ACC112 (cell line): ENCODE results near the gene CLIC6.

ENCODE experiments used
- H2AFZ ChIP-seq: fragments of 200-600 bp; sonication (generic); one replicate; pipeline ENCODE4 v1.6.0; 2017; ENCODE audit warnings: antibody characterized with exemption, low read length; ENCODE audit not compliant: unreplicated experiment
- H3K27ac ChIP-seq: fragments of 200-600 bp; sonication (generic); 2 replicates; pipeline ENCODE4 v1.5.1; 2014; ENCODE audit warnings: low read depth, mild to moderate bottlenecking, antibody characterized with exemption, low read length, moderate library complexity
- H3K27me3 ChIP-seq: fragments of 200-600 bp; sonication (generic); 2 replicates; pipeline ENCODE4 v1.6.1; 2014; ENCODE audit warnings: mild to moderate bottlenecking, antibody characterized with exemption, low read length, moderate library complexity, mixed read lengths; ENCODE audit not compliant: insufficient read depth
- H3K36me3 ChIP-seq: fragments of 200-600 bp; sonication (generic); 2 replicates; pipeline ENCODE4 v1.6.1; 2016; ENCODE audit warnings: mild to moderate bottlenecking, antibody characterized with exemption, low read length, moderate library complexity, mixed read lengths; ENCODE audit not compliant: insufficient read depth
- H3K4me1 ChIP-seq: fragments of 200-600 bp; sonication (generic); one replicate; pipeline ENCODE4 v1.6.1; 2016; ENCODE audit warnings: low read length, mixed read lengths; ENCODE audit not compliant: insufficient read depth, unreplicated experiment, control insufficient read depth
- H3K4me3 ChIP-seq: fragments of 200-600 bp; sonication (generic); 2 replicates; pipeline ENCODE4 v1.5.1; 2014; ENCODE audit warnings: mild to moderate bottlenecking, low read depth, low read length
- H3K79me2 ChIP-seq: fragments of 200-600 bp; sonication (generic); one replicate; pipeline ENCODE4 v1.6.0; 2016; ENCODE audit warnings: low read length; ENCODE audit not compliant: control insufficient read depth, unreplicated experiment, insufficient read depth

CLIC6 gene

GRCh38 chr21:34726627-34727337 is 58.0 kb downstream of the CLIC6 start:
- Histone ChIP-seq H3K27ac (no peak overlapping the region), H3K79me2 (no peaks in the 10 kb centered on the region), H3K27me3 (peaks cover 18% of the 10 kb centered on the region; the same call in 1 of the 2 replicates), H3K4me1 (no peaks in the 10 kb centered on the region), H2AFZ (no peak overlapping the region), H3K4me3 (no peak overlapping the region), H3K36me3 (no peaks in the 10 kb centered on the region)

- Histone ChIP-seq H2AFZ (no peak overlapping the region), H3K36me3 (no peaks in the 10 kb centered on the region), H3K4me1 (no peaks in the 10 kb centered on the region), H3K79me2 (no peaks in the 10 kb centered on the region), H3K27me3 (peaks cover 18% of the 10 kb centered on the region; the same call in 1 of the 2 replicates), H3K27ac (no peak overlapping the region), H3K4me3 (no peak overlapping the region)
These were observed 59.7 kb downstream of the CLIC6 start for GRCh38 chr21:34728479-34728878.

DNA sequence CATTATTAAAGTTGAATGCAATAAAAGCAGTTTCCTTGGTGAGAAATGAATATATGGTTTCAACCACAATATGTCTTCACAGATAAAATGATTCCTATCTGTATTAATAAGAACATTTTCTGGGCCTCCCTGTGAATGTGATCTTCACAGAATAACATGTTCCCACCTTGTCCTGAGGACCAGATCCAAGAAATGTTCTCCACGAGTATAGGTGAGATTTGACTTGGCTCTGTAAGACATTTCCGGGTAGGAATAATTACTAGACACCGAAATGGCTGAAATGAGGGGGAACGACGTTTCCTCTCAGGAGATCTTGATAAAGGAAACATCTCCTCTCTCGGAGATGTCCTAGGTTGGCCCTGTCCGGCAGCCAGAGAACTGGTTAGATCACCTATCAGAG is 61.4 kb downstream of the CLIC6 start:
- no peak overlapping the region for H3K4me3 ChIP-seq
- no peak overlapping the region for H2AFZ ChIP-seq
- peaks cover 13% of the 10 kb centered on the region; the same call in 1 of the 2 replicates for H3K27me3 ChIP-seq
- H3K27ac ChIP-seq, result no peak overlapping the region
- no peaks in the 10 kb centered on the region for H3K36me3 ChIP-seq
- H3K79me2 ChIP-seq, result no peaks in the 10 kb centered on the region
- no peaks in the 10 kb centered on the region for H3K4me1 ChIP-seq

DNA sequence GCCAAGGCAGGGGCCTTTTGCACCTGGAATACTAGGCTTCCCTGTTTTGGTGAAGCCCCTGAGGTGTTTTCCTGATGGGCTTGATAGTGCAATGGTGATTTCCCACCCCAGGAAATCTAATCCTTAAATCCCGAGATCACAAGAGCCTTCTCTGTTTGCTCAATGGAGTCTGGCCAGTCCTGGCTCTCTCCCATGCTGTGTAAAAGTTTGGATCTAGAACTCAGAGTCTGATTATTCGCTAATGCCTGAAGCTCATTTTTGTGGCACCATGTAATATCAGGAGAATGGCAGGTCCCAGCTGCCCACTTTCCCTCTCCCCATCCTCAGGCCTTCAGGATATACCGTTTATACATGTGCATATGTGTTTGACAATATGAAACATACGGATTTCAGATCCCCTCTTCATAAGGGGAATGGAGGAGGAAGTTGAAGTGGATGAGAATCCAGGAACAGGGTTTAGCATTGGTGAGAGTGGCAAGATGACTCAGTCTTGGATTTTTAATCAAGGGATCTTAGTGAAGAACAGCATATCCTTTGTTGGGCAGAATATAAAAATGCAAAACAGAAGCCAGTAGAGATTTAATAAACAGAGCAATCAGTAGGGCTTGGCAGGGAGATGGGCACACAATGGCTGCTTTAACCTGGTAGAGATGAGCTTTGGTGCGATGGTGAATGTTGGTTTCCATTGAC is 62.1 kb downstream of the CLIC6 start:
- Histone ChIP-seq H3K27me3 (peaks cover 10% of the 10 kb centered on the region; the same call in 1 of the 2 replicates), H3K4me1 (peaks cover 3% of the 10 kb centered on the region), H2AFZ (no peak overlapping the region), H3K79me2 (no peaks in the 10 kb centered on the region), H3K4me3 (no peak overlapping the region), H3K36me3 (no peaks in the 10 kb centered on the region), H3K27ac (no peak overlapping the region)

DNA sequence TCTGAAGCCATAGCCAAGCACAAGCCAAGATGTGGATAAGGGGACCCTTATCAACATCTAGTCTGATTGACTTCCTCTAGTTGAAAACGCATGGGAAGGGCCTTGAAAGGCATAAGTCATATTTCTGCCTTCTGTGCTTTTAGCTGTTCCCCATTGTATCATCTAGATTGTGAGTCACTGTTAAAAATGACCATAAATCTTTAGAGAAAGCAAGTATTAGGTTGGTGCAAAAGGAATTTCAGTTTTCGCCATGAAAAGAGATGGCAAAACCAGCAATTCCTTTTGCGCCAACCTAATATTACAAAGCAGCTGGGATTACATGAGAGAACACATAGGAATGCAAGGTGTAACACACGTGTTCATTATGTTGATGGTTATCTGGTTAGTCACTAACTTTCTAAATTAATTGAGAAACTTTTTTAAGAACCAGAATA is 63.6 kb downstream of the CLIC6 start:
- Histone ChIP-seq H3K4me1 (peaks cover 16% of the 10 kb centered on the region), H3K27ac (no peak overlapping the region), H3K4me3 (no peak overlapping the region), H2AFZ (no peak overlapping the region), H3K79me2 (no peaks in the 10 kb centered on the region), H3K36me3 (no peaks in the 10 kb centered on the region), H3K27me3 (peaks cover 8% of the 10 kb centered on the region; the same call in 1 of the 2 replicates)

GRCh38 chr21:34733852-34734251 is 65.1 kb downstream of the CLIC6 start:
- H3K79me2 ChIP-seq, result no peaks in the 10 kb centered on the region
- H3K27me3 ChIP-seq, result peaks cover 8% of the 10 kb centered on the region; the same call in 1 of the 2 replicates
- H3K4me1 ChIP-seq, result peaks cover 16% of the 10 kb centered on the region
- H3K36me3 ChIP-seq, result no peaks in the 10 kb centered on the region
- no peak overlapping the region for H2AFZ ChIP-seq
- no peak overlapping the region for H3K4me3 ChIP-seq
- H3K27ac ChIP-seq, result no peak overlapping the region

DNA sequence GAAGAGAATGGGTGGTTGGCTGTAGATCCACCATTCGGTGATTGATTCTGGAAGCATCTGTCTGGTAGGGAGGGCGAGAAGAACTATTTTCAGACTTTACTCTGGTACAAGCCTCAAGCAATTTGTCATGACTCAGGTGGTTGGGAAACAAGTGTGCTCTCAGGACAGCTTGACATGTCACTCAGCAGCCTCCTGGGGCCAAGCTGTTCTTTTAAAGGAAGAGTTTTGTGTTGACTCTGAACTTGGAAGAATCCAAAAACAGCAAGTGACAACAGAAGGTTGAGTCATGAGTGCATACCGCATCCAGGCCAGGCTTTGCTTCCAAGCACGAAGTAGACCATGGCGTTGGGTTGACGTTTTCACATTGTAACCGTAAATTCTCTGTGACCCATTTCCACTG is 65.9 kb downstream of the CLIC6 start:
- H3K27me3 ChIP-seq, result peaks cover 8% of the 10 kb centered on the region; the same call in 1 of the 2 replicates
- no peaks in the 10 kb centered on the region for H3K79me2 ChIP-seq
- H3K36me3 ChIP-seq, result no peaks in the 10 kb centered on the region
- H2AFZ ChIP-seq, result no peak overlapping the region
- H3K27ac ChIP-seq, result no peak overlapping the region
- H3K4me1 ChIP-seq, result peaks cover 16% of the 10 kb centered on the region
- H3K4me3 ChIP-seq, result no peak overlapping the region

- H3K79me2 ChIP-seq, result no peaks in the 10 kb centered on the region
- H3K36me3 ChIP-seq, result no peaks in the 10 kb centered on the region
- no peak overlapping the region for H2AFZ ChIP-seq
- peaks cover 16% of the 10 kb centered on the region for H3K4me1 ChIP-seq
- H3K27ac ChIP-seq, result peak overlapping the region; percentile 7; the same call in 1 of the 2 replicates
- no peak overlapping the region for H3K4me3 ChIP-seq
- H3K27me3 ChIP-seq, result no peaks in the 10 kb centered on the region
These were observed 67.5 kb downstream of the CLIC6 start for GRCh38 chr21:34736116-34736874.

DNA sequence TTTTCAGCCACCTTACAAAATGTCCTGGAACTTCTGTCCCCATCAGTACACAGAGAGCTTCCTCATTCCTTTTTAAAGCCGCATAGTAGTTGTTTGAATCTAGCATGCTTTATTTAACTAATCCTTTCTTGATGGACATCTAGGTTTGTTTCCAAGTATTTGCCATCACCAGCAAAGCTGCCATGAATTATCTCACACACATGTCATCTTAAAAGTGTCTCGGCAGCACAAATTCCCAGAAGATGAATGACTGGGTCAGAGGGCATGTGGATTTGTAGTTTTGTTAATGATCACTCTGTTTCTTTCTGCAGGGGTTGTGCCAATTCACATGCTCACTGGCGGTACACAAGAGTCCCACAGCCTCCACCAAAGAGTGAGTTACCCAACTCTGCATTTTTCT is 68.3 kb downstream of the CLIC6 start:
- Histone ChIP-seq H3K27me3 (no peaks in the 10 kb centered on the region), H2AFZ (no peak overlapping the region), H3K4me1 (peaks cover 16% of the 10 kb centered on the region), H3K79me2 (no peaks in the 10 kb centered on the region), H3K36me3 (no peaks in the 10 kb centered on the region), H3K27ac (peak overlapping the region; percentile 7; the same call in 1 of the 2 replicates), H3K4me3 (no peak overlapping the region)

DNA sequence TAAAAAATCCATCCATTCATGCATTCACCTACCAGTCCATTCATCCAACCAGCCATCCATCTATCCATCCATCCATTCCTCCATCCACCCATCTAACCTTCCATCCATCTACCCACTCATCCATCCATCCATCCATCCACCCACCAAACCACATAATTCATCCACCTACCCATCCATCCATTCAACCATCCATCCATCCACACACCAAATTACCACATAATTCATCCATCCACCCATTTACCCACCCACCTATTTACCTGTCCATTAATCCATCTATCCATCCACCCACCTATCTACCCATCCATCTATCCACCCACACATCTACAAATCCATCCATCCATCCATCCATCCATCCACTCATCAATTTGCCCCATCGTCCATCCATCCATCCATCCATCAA is 71.4 kb downstream of the CLIC6 start:
- no peak overlapping the region for H2AFZ ChIP-seq

More for the DNA sequence above, 71.4 kb downstream of the CLIC6 start:
- no peak overlapping the region for H3K27ac ChIP-seq
- H3K27me3 ChIP-seq, result no peaks in the 10 kb centered on the region
- H3K4me3 ChIP-seq, result no peak overlapping the region
- H3K79me2 ChIP-seq, result no peaks in the 10 kb centered on the region
- no peaks in the 10 kb centered on the region for H3K36me3 ChIP-seq
- H3K4me1 ChIP-seq, result peaks cover 29% of the 10 kb centered on the region
